DND-41 (cell line): Measurements from ENCODE around the gene CPNE1.
A peak's percentile ranks its signal among the peaks of the same experiment; 100 is the strongest.
"Not testable (repeated sequence)": the region's sequence is repeated elsewhere in the genome, so short reads cannot be mapped to it uniquely, and the experiment has no call there.

ENCODE experiments used
- ATAC-seq: fragments of 200-7000 bp; cut with Tn5 transposase; 3 replicates; pipeline ENCODE4 v1.9.1; 2021; ENCODE audit warnings: low read depth; ENCODE audit not compliant: insufficient read depth
- DNase-seq: peaks from one replicate; pipeline ENCODE4 v3.0.0-alpha.2; 2020
- H2AFZ ChIP-seq: 2 replicates; pipeline ENCODE4 v1.6.0; 2012; ENCODE audit warnings: low read depth, low read length
- H3K27ac ChIP-seq: 2 replicates; pipeline ENCODE4 v1.5.1; 2012; ENCODE audit warnings: low read length, inconsistent platforms
- H3K27me3 ChIP-seq: fragments of 200-600 bp; sonication (generic); 2 replicates; pipeline ENCODE4 v1.6.0; 2012; ENCODE audit warnings: low read length, mild to moderate bottlenecking, inconsistent platforms; ENCODE audit not compliant: insufficient read depth, poor library complexity
- H3K36me3 ChIP-seq: 2 replicates; pipeline ENCODE4 v1.5.1; 2012; ENCODE audit warnings: low read length, inconsistent platforms; ENCODE audit not compliant: insufficient read depth
- H3K4me1 ChIP-seq: 2 replicates; pipeline ENCODE4 v1.5.1; 2012; ENCODE audit warnings: mild to moderate bottlenecking, low read length; ENCODE audit not compliant: insufficient read depth
- H3K4me2 ChIP-seq: 2 replicates; pipeline ENCODE4 v1.6.0; 2012; ENCODE audit warnings: mild to moderate bottlenecking, moderate library complexity, low read length, inconsistent platforms; ENCODE audit not compliant: insufficient read depth
- H3K4me3 ChIP-seq, 2 experiments: fragments of 200-600 bp in 1 of 2; shearing (Covaris generic) in 1 of 2; 2 replicates each; pipeline ENCODE4 v1.5.1; 2012 to 2016; ENCODE audit warnings: inconsistent platforms in 2 of 2, low read length in 2 of 2, mild to moderate bottlenecking in 2 of 2, low read depth in 1 of 2, moderate library complexity in 1 of 2
- H3K79me2 ChIP-seq: 2 replicates; pipeline ENCODE4 v1.6.0; 2012; ENCODE audit warnings: low read length, inconsistent platforms; ENCODE audit not compliant: insufficient read depth
- H3K9ac ChIP-seq: 2 replicates; pipeline ENCODE4 v1.6.0; 2012; ENCODE audit warnings: low read depth, mild to moderate bottlenecking, inconsistent platforms, low read length, moderate library complexity
- H3K9me3 ChIP-seq: 2 replicates; pipeline ENCODE4 v1.5.1; 2012; ENCODE audit warnings: low read length, moderate library complexity, mild to moderate bottlenecking, inconsistent platforms; ENCODE audit not compliant: insufficient read depth, severe bottlenecking
- H4K20me1 ChIP-seq: 2 replicates; pipeline ENCODE4 v1.6.0; 2012; ENCODE audit warnings: low read length; ENCODE audit not compliant: insufficient read depth
- EZH2 ChIP-seq: IDR thresholded peaks from 3 replicates; pipeline ENCODE4 v1.6.1; 2012; ENCODE audit warnings: borderline replicate concordance, low read depth, mild to moderate bottlenecking, moderate library complexity, low read length, inconsistent platforms; ENCODE audit not compliant: severe bottlenecking
- TF ChIP-seq, protein P1 (sequence below): IDR thresholded peaks from 2 replicates; pipeline ENCODE4 v1.5.1; 2012; ENCODE audit warnings: borderline replicate concordance, low read length, moderate library complexity, mild to moderate bottlenecking; ENCODE audit not compliant: poor library complexity, severe bottlenecking; ENCODE audit errors: extremely low read depth

The CPNE1 gene

DNA sequence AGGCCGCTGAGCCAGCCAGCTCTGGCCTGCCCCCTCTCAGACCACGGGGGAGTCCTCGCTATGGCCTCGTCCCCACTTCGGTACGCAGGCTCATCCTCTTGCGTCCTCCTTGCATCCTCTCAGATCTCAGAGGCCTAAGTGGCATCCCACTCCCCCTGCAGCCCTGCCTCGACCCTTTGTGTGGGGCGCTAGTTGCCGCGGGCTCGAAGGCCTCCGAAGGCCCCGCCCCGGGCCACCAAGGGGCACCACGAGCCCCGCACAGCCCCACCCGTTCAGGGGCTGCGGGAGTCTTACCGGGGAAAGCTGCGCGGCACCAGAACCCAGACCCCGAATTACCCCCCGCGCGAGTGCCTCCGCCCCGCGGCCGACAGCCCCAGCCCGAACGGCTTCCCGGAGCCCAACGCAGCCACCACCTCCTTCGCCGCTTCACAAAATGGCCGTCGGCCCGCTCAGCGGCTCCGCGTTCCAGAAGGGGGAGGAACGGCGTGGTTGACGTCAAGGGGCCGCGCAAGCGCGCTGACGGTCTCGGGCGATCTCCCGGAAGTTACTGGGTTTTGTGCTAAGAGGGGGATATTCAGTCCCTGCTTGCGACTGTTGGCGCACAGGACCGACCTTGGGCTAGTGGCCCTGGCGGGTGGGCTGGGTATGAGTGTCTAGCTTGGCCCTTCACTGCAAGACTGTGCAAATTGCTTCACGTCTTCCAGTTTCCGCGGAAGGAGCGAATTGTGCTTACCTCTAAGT lies at the start of gene CPNE1, which contains the start of gene RBM12:
Gene CPNE1 (minus strand): TSS at position 435 of the 741 bp plus-strand sequence. CDS start 31,977 bp downstream, outside the sequence.
Gene RBM12 (minus strand): TSS at position 435 of the 741 bp plus-strand sequence. CDS start 9,578 bp downstream, outside the sequence.
- peaks cover 47% of the 10 kb centered on the region for H4K20me1 ChIP-seq
- no peaks in the 10 kb centered on the region for H3K27me3 ChIP-seq
- H3K9ac ChIP-seq = peak within 1 kb of the TSS; percentile 93
- TF ChIP-seq, protein P1, sequence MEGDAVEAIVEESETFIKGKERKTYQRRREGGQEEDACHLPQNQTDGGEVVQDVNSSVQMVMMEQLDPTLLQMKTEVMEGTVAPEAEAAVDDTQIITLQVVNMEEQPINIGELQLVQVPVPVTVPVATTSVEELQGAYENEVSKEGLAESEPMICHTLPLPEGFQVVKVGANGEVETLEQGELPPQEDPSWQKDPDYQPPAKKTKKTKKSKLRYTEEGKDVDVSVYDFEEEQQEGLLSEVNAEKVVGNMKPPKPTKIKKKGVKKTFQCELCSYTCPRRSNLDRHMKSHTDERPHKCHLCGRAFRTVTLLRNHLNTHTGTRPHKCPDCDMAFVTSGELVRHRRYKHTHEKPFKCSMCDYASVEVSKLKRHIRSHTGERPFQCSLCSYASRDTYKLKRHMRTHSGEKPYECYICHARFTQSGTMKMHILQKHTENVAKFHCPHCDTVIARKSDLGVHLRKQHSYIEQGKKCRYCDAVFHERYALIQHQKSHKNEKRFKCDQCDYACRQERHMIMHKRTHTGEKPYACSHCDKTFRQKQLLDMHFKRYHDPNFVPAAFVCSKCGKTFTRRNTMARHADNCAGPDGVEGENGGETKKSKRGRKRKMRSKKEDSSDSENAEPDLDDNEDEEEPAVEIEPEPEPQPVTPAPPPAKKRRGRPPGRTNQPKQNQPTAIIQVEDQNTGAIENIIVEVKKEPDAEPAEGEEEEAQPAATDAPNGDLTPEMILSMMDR = no peak
- TF ChIP-seq EZH2 = no peak
- H3K4me3 ChIP-seq = peak within 1 kb of the TSS; percentile 73 to 88
- no peaks in the 10 kb centered on the region for H3K9me3 ChIP-seq
- H3K4me2 ChIP-seq = peak within 1 kb of the TSS; percentile 91
- H3K27ac ChIP-seq = peak within 1 kb of the TSS; percentile 90
- peak within 1 kb of the TSS; percentile 88 for H2AFZ ChIP-seq
- peaks cover 14% of the 10 kb centered on the region for H3K36me3 ChIP-seq
- peak; percentile 90 for ATAC-seq
- peaks cover 54% of the 10 kb centered on the region for H3K79me2 ChIP-seq
- H3K4me1 ChIP-seq = peaks cover 46% of the 10 kb centered on the region
- peak; percentile 96 for DNase-seq

DNA sequence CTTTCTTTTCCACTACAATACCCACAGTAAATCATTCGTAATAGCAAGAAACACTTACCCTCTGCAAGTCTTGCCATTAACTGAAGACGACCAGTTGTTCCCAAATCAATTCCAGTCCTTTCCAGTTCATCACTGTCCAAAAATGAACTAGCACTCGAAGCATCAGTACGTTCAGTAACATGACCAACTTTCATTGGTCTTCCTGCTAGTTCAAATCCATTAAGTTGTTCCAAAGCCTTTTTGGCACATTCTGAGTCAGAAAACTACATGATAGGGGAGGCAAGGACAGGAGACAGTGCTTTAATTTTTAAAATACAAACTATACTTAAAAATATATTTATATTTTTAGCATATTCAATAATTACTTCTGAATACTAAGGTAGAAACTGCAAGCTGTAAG lies 49.4 kb upstream of the CPNE1 start:
- Histone ChIP-seq H3K9ac (no peak overlapping the region), H3K79me2 (peaks cover 99% of the 10 kb centered on the region), H3K36me3 (peaks cover 99% of the 10 kb centered on the region), H3K4me3 (no peak overlapping the region), H4K20me1 (peaks cover 90% of the 10 kb centered on the region), H3K4me2 (no peak overlapping the region), H3K4me1 (peaks cover 4% of the 10 kb centered on the region; the same call in 1 of the 2 replicates), H3K9me3 (no peaks in the 10 kb centered on the region), H3K27ac (no peak overlapping the region), H3K27me3 (no peaks in the 10 kb centered on the region), H2AFZ (no peak overlapping the region)
- DNase-seq (no peak), ATAC-seq (no peak)
- TF ChIP-seq, protein P1 = no peak
- no peak for TF ChIP-seq EZH2

DNA sequence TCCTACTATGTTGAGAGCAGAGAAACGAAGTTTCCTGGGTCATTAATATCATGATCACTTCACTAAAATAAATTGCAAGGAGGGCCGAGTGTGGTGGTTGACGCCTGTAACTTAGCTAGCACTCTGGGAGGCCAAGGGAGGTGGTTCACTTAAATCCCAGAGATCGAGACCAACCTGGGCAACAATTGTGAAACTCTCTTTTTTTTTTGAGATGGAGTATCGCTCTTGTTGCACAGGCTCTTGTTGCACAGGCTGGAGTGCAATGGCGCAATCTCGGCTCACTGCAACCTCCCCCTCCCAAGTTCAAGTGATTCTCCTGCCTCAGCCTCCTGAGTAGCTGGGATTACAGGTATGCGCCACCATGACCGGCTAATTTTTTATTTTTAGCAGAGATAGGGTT lies 48.4 kb upstream of the CPNE1 start:
- H3K27ac ChIP-seq, H2AFZ ChIP-seq, H3K4me1 ChIP-seq, H3K9me3 ChIP-seq, H3K4me2 ChIP-seq, ATAC-seq, H3K27me3 ChIP-seq, DNase-seq, H3K9ac ChIP-seq, H3K4me3 ChIP-seq: not testable (repeated sequence)
- H3K79me2 ChIP-seq = peaks cover 99% of the 10 kb centered on the region
- H4K20me1 ChIP-seq = peaks cover 89% of the 10 kb centered on the region
- peaks cover 99% of the 10 kb centered on the region for H3K36me3 ChIP-seq

DNA sequence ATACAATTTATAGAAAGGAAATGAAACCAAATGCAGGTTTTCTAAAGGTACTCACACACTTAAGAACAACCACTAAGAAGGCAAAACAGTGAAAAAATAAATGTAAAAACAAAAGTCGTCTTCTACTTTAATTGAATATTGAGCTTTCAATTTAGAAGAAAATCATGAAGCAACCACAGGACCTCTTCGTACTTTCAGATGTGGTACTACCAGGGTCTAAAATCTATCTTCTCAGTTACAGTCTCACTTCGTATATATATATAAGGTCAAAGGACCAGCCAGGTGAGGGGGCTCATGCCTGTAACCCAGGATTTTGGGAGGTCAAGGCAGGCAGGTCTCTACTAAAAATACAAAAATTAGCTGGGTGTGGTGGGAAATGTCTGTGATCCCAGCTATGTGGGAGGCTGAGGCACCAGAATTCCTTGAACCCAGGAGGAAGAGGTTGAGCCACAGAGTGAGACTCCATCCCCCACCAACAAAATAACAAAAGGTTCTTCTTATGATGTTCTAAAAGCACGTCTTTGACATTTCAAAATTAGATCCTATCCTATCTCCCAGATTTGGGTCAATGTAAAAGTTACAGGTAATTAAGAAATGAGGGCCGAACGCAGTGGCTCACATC lies 47.0 kb upstream of the CPNE1 start:
- Histone ChIP-seq H3K9me3 (no peaks in the 10 kb centered on the region), H2AFZ (no peak overlapping the region), H3K27me3 (no peaks in the 10 kb centered on the region), H3K4me3 (no peak overlapping the region), H3K4me2 (no peak overlapping the region), H3K4me1 (0 out of 2 replicates have a peak, but pooled peaks cover 3% of the 10 kb centered on the region), H4K20me1 (peaks cover 75% of the 10 kb centered on the region), H3K36me3 (peaks cover 99% of the 10 kb centered on the region), H3K9ac (no peak overlapping the region), H3K27ac (no peak overlapping the region), H3K79me2 (peaks cover 96% of the 10 kb centered on the region)
- TF ChIP-seq, protein P1 = no peak
- DNase-seq = no peak
- no peak for ATAC-seq
